ENCODE data around the gene LKAAEAR1. TPM values are rescaled to one million over a fixed set of nuclear protein-coding genes. Genes with fewer than 3 reads are reported as not detected.

LKAAEAR1 gene
- total RNA-seq, 1 donor from 2014 or later: 0.31 TPM

DNA sequence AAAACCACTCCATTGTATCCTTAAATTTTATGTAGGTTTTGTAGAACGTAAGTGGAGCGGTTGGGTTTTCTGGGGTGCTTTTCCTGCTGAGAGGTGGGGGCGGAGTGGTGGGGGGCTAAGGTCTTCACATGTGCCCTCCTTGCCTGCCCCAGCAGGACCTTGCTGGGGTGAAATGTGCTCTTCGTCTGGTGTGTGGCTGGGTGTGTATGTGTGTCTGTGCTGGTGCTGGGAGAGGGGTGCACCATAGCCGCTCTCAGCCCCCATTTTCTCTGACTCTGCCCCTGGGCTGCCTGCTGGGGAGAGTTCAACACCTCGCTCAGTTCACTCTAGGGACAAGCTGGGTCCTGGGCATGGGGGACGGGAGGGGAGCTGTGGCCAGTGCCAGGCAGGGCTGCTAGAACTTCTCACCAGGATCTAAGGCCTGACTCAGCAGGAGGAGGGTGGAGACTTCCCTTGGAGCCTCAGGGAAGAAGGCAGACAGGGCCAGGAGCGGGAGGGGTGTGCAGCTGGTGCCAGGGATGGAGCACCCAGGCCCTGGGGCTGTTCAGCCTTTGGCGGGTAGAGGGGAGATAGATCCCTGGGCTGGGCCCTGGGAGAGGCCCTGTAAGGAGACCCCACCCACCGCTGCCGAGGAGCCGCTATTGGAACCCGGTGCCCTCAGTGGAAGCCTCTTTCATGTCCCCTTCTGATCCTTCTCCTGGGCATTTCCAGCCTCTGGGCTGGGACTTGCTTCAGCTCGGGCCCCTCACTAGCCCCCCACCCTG, 39.5 kb downstream of the LKAAEAR1 start:
- Mint-ChIP-seq H3K9me3 (no peaks in the 10 kb centered on the region), H3K4me3 (no peak overlapping the region), H3K27me3 (peaks cover 26% of the 10 kb centered on the region), H3K4me1 (peaks cover 9% of the 10 kb centered on the region), H3K27ac (no peak overlapping the region), H3K36me3 (ENCODE audit: low read depth) (no peaks in the 10 kb centered on the region)
- ATAC-seq (ENCODE audit: low read depth): no peak
- no peak for TF ChIP-seq CTCF (IDR thresholded peaks at IDR 0.05)
- no peak for DNase-seq
- intact Hi-C loops (cut with micrococcal nuclease): no loop called here
- ChIA-PET POLR2A (interaction anchor here (1.0 kb wide), 1 partner anchor 9 kb away, joined by 5 read pairs; no protein-coding TSS in a partner anchor), CTCF (no interaction called here)

- intact Hi-C loops (cut with micrococcal nuclease): no loop called here
- ChIA-PET CTCF (no interaction called here), POLR2A (interaction anchor here (0.7 to 1.0 kb wide), 2 partner anchors 10 to 25 kb away, joined by 5 to 6 read pairs; no protein-coding TSS in a partner anchor)
- H3K27ac Mint-ChIP-seq: no peak overlapping the region
- peaks cover 24% of the 10 kb centered on the region for H3K27me3 Mint-ChIP-seq
- DNase-seq: no peak
- ATAC-seq (ENCODE audit: low read depth): no peak
- no peak for TF ChIP-seq CTCF (IDR thresholded peaks at IDR 0.05)
- H3K36me3 Mint-ChIP-seq (ENCODE audit: low read depth): no peaks in the 10 kb centered on the region
- no peaks in the 10 kb centered on the region for H3K9me3 Mint-ChIP-seq
- H3K4me1 Mint-ChIP-seq: peaks cover 11% of the 10 kb centered on the region
- H3K4me3 Mint-ChIP-seq: no peak overlapping the region
Measured at GRCh38 chr20:64043768-64044167, 40.4 kb downstream of the LKAAEAR1 start.

- H3K27ac Mint-ChIP-seq: no peak overlapping the region
- no peak for DNase-seq
- H3K4me1 Mint-ChIP-seq: peaks cover 15% of the 10 kb centered on the region
Measured at GRCh38 chr20:64042054-64042781, 42.0 kb downstream of the LKAAEAR1 start.

DNA sequence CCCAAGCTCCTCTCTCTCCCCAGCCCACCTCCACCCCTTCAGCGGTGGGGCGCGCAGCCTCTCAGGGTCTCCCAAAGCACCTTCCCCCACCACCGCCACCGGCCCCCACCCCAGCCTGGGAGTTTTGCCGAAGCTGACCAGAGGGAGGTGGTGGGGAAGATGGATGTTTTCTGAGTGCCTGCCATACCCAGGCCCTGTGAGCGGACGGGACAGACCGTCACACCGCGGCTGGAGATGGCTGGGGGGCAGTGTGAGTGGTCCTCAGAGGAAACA, 42.5 kb downstream of the LKAAEAR1 start:
- H3K4me3 Mint-ChIP-seq: peak overlapping the region; percentile 15
- peaks cover 15% of the 10 kb centered on the region for H3K4me1 Mint-ChIP-seq
- no peaks in the 10 kb centered on the region for H3K36me3 Mint-ChIP-seq (ENCODE audit: low read depth)
- intact Hi-C loops (cut with micrococcal nuclease): no loop called here
- POLR2A ChIA-PET: interaction anchor here (0.7 to 2.1 kb wide), 4 partner anchors 21 to 620 kb away, joined by 3 to 7 read pairs (median 4); partner anchors contain the start of genes OPRL1, RGS19 and TCEA2
- no peaks in the 10 kb centered on the region for H3K9me3 Mint-ChIP-seq
- H3K27ac Mint-ChIP-seq: no peak overlapping the region
- H3K27me3 Mint-ChIP-seq: peaks cover 20% of the 10 kb centered on the region
- CTCF ChIA-PET: interaction anchor here (1.3 kb wide), 1 partner anchor 27 kb away, joined by 3 read pairs; no protein-coding TSS in a partner anchor
- no peak for TF ChIP-seq CTCF (IDR thresholded peaks at IDR 0.05)
- ATAC-seq (ENCODE audit: low read depth): no peak
- DNase-seq: no peak

More at GRCh38 chr20:64042054-64042781, 42.0 kb downstream of the LKAAEAR1 start:
- ChIA-PET CTCF (interaction anchor here (1.3 kb wide), 1 partner anchor 26 kb away, joined by 3 read pairs; no protein-coding TSS in a partner anchor), POLR2A (interaction anchor here (0.7 to 2.1 kb wide), 5 partner anchors 20 to 620 kb away, joined by 3 to 7 read pairs (median 3); partner anchors contain the start of genes OPRL1, RGS19 and TCEA2)
- intact Hi-C loops (cut with micrococcal nuclease): no loop called here
- no peaks in the 10 kb centered on the region for H3K36me3 Mint-ChIP-seq (ENCODE audit: low read depth)
- no peak for TF ChIP-seq CTCF (IDR thresholded peaks at IDR 0.05)
- no peak for ATAC-seq (ENCODE audit: low read depth)
- peak overlapping the region; percentile 72 for H3K4me3 Mint-ChIP-seq
- H3K9me3 Mint-ChIP-seq: no peaks in the 10 kb centered on the region
- H3K27me3 Mint-ChIP-seq: peaks cover 25% of the 10 kb centered on the region
